H1 (cell line): Measurements from ENCODE around the gene SLC19A3. TPM values are rescaled to one million over a fixed set of nuclear protein-coding genes. Genes with fewer than 3 reads are reported as not detected.

Source experiments
- USF2 ChIP-seq: IDR thresholded peaks from 2 replicates; pipeline ENCODE4 v1.6.1; 2011; ENCODE audit warnings: low read length, improper control_type of control experiment
- polyA plus RNA-seq, 7 experiments: library from polyadenylated mRNA; depleted of rRNA in 3 of 7; stranded (reverse) in 5 of 7; unstranded in 2 of 7; fragments of >200 nt in 5 of 7; fragments of 200-250 nt in 2 of 7; gene quantifications; 1 replicate in 5 of 7; 2 replicates in 1 of 7; 4 replicates in 1 of 7; pipeline versions ENCODE4 v1.2.1 to v1.2.3, GENCODE V29; 2011 to 2013; ENCODE audit warnings: missing spikeins in 2 of 7, mixed read lengths in 2 of 7
- small RNA-seq: library from polyadenylated mRNA; stranded (forward); fragments of <200 nt; extraction: miRNeasy Mini kit (QIAGEN cat#:217004); gene quantifications from one replicate; pipeline ENCODE3, GENCODE V24; 2013; ENCODE audit not compliant: insufficient read depth
- total RNA-seq: library from RNA; stranded (reverse); fragmentation: NEBNext Ultra II Directional; extraction: Animal tissue kit (Norgen Biotek cat#: 25700); gene quantifications from 2 replicates; pipeline ENCODE4 v1.2.1, GENCODE V29; 2021

SLC19A3 gene
- total and polyA plus RNA-seq, 2 of the 8 experiments (the other 6 are each of a cell fraction or from before 2014, with no cell fraction given) = 7.0 to 9.8 TPM

- no peak for TF ChIP-seq USF2
- TF ChIP-seq, all 59 proteins: peak for 0
Measured at GRCh38 chr2:227634201-227634600, 83.6 kb downstream of the SLC19A3 start (continued).

Small RNA genes within 50 kb of the gene (small RNA-seq; reads per million reads assigned to genes)
- not detected for gene RNA5SP121

Other genes starting within 250 kb of the SLC19A3 start
- gene AGFG1, start 245.9 kb downstream of the SLC19A3 start, total RNA-seq = 102 and 108 TPM in 2 replicates
- gene AGFG1, start 245.9 kb downstream of the SLC19A3 start, polyA plus RNA-seq (2011; rRNA removed) = 109 and 147 TPM in 2 replicates
- gene SCYGR2, start 119.1 kb downstream of the SLC19A3 start, total RNA-seq = not detected in 2 replicates
- gene SCYGR2, start 119.1 kb downstream of the SLC19A3 start, polyA plus RNA-seq (2011; rRNA removed) = not detected in 2 replicates
- not detected in 2 replicates for gene SCYGR3, start 103.2 kb downstream of the SLC19A3 start, total RNA-seq
- gene SCYGR3, start 103.2 kb downstream of the SLC19A3 start, polyA plus RNA-seq (2011; rRNA removed) = not detected in 2 replicates
- not detected in 2 replicates for gene SCYGR4, start 100.5 kb downstream of the SLC19A3 start, total RNA-seq
- not detected in 2 replicates for gene SCYGR4, start 100.5 kb downstream of the SLC19A3 start, polyA plus RNA-seq (2011; rRNA removed)
- gene SCYGR5, start 51.2 kb downstream of the SLC19A3 start, total RNA-seq = not detected in 2 replicates
- not detected in 2 replicates for gene SCYGR5, start 51.2 kb downstream of the SLC19A3 start, polyA plus RNA-seq (2011; rRNA removed)
- gene SCYGR6, start 6.7 kb upstream of the SLC19A3 start, total RNA-seq = not detected in 2 replicates
- gene SCYGR6, start 6.7 kb upstream of the SLC19A3 start, polyA plus RNA-seq (2011; rRNA removed) = not detected in 2 replicates
- gene SCYGR7, start 10.3 kb upstream of the SLC19A3 start, total RNA-seq = not detected in 2 replicates
- gene SCYGR7, start 10.3 kb upstream of the SLC19A3 start, polyA plus RNA-seq (2011; rRNA removed) = not detected in 2 replicates
- gene SCYGR8, start 27.9 kb upstream of the SLC19A3 start, total RNA-seq = not detected in 2 replicates
- gene SCYGR8, start 27.9 kb upstream of the SLC19A3 start, polyA plus RNA-seq (2011; rRNA removed) = not detected in 2 replicates
- not detected in 2 replicates for gene CCL20, start 95.8 kb upstream of the SLC19A3 start, total RNA-seq
- gene CCL20, start 95.8 kb upstream of the SLC19A3 start, polyA plus RNA-seq (2011; rRNA removed) = not detected in 2 replicates
- 0.84 and 1.4 TPM in 2 replicates for gene DAW1, start 153.6 kb upstream of the SLC19A3 start, total RNA-seq
- gene DAW1, start 153.6 kb upstream of the SLC19A3 start, polyA plus RNA-seq (2011; rRNA removed) = 0.24 and 0.44 TPM in 2 replicates